ENCODE results near the gene PLXDC2. TPM values are rescaled to one million over a fixed set of nuclear protein-coding genes. Genes with fewer than 3 reads are reported as not detected.

Gene PLXDC2
- total and polyA plus RNA-seq, 2 experiments from 2014 or later = 39.9 to 52.2 TPM

GRCh38 chr10:19782430-19783089 is 33.7 kb upstream of the PLXDC2 start:
- peak overlapping the region; percentile 8 for H3K27ac ChIP-seq
- WGBS (ENCODE audit: low lambda C conversion rate, missing lambda C conversion rate) = 72% methylated on average over 6 of the region's 6 CpGs
- no peak overlapping the region for H3K4me3 ChIP-seq
- no peaks in the 10 kb centered on the region for H3K9me2 ChIP-seq (replicated peaks; ENCODE audit: insufficient read depth)
- no peak overlapping the region for H3K4me2 ChIP-seq
- H3K27me3 ChIP-seq = no peaks in the 10 kb centered on the region
- TF ChIP-seq CTCF (IDR thresholded peaks at IDR 0.05; ENCODE audit: poor library complexity) (no peak), EZH2 (IDR thresholded peaks at IDR 0.05; ENCODE audit: borderline replicate concordance) (no peak)
- no peaks in the 10 kb centered on the region for H3K79me2 ChIP-seq
- no peak for DNase-seq (ENCODE audit: low spot score)
- H3K9me3 ChIP-seq (ENCODE audit: low read depth) = no peaks in the 10 kb centered on the region
- H3K36me3 ChIP-seq (replicated peaks; ENCODE audit: insufficient read depth, low read depth) = no peaks in the 10 kb centered on the region
- no peak overlapping the region for H2AFZ ChIP-seq
- no peaks in the 10 kb centered on the region for H3K4me1 ChIP-seq (ENCODE audit: insufficient read depth)
- no peaks in the 10 kb centered on the region for H4K20me1 ChIP-seq (ENCODE audit: insufficient read depth, poor library complexity, severe bottlenecking)

- Histone ChIP-seq H3K4me3 (no peak overlapping the region), H3K27me3 (no peaks in the 10 kb centered on the region), H3K4me2 (no peak overlapping the region), H3K4me1 (ENCODE audit: insufficient read depth) (no peaks in the 10 kb centered on the region), H3K9me2 (replicated peaks; ENCODE audit: insufficient read depth) (no peaks in the 10 kb centered on the region), H3K36me3 (replicated peaks; ENCODE audit: insufficient read depth, low read depth) (no peaks in the 10 kb centered on the region), H3K79me2 (no peaks in the 10 kb centered on the region), H3K27ac (no peak overlapping the region), H2AFZ (no peak overlapping the region), H4K20me1 (ENCODE audit: insufficient read depth, poor library complexity, severe bottlenecking) (no peaks in the 10 kb centered on the region), H3K9me3 (ENCODE audit: low read depth) (no peaks in the 10 kb centered on the region)
- WGBS (ENCODE audit: low lambda C conversion rate, missing lambda C conversion rate) = 91% methylated on average over 4 of the region's 4 CpGs
- TF ChIP-seq CTCF (IDR thresholded peaks at IDR 0.05; ENCODE audit: poor library complexity) (no peak), EZH2 (IDR thresholded peaks at IDR 0.05; ENCODE audit: borderline replicate concordance) (no peak), EZH2phosphoT487 (IDR thresholded peaks at IDR 0.05; ENCODE audit: low read depth, severe bottlenecking, unreplicated experiment) (no peak)
- no peak for DNase-seq (ENCODE audit: low spot score)
These were observed 32.5 kb upstream of the PLXDC2 start for GRCh38 chr10:19783721-19784120.

- Histone ChIP-seq H3K79me2 (no peaks in the 10 kb centered on the region), H3K4me1 (ENCODE audit: insufficient read depth) (no peaks in the 10 kb centered on the region), H3K9me3 (ENCODE audit: low read depth) (no peaks in the 10 kb centered on the region), H2AFZ (no peak overlapping the region), H3K36me3 (replicated peaks; ENCODE audit: insufficient read depth, low read depth) (no peaks in the 10 kb centered on the region), H3K4me2 (no peak overlapping the region), H4K20me1 (ENCODE audit: insufficient read depth, poor library complexity, severe bottlenecking) (no peaks in the 10 kb centered on the region), H3K27ac (no peak overlapping the region), H3K27me3 (no peaks in the 10 kb centered on the region), H3K4me3 (no peak overlapping the region), H3K9me2 (replicated peaks; ENCODE audit: insufficient read depth) (no peaks in the 10 kb centered on the region)
- 79% methylated on average over 3 of the region's 3 CpGs for WGBS (ENCODE audit: low lambda C conversion rate, missing lambda C conversion rate)
- TF ChIP-seq EZH2phosphoT487 (IDR thresholded peaks at IDR 0.05; ENCODE audit: low read depth, severe bottlenecking, unreplicated experiment) = no peak
- no peak for TF ChIP-seq CTCF (IDR thresholded peaks at IDR 0.05; ENCODE audit: poor library complexity)
- no peak for TF ChIP-seq EZH2 (IDR thresholded peaks at IDR 0.05; ENCODE audit: borderline replicate concordance)
- DNase-seq (ENCODE audit: low spot score) = no peak
These were observed 30.9 kb upstream of the PLXDC2 start for GRCh38 chr10:19785366-19785765.

All from hepatocyte (in vitro differentiated cells).